DND-41 (cell line): ENCODE data around the gene FGG.

Source experiments
- CTCF ChIP-seq: IDR thresholded peaks from 2 replicates; pipeline ENCODE4 v1.5.1; 2012; ENCODE audit warnings: borderline replicate concordance, low read length, moderate library complexity, mild to moderate bottlenecking; ENCODE audit not compliant: poor library complexity, severe bottlenecking; ENCODE audit errors: extremely low read depth
- EZH2 ChIP-seq: IDR thresholded peaks from 3 replicates; pipeline ENCODE4 v1.6.1; 2012; ENCODE audit warnings: borderline replicate concordance, low read depth, mild to moderate bottlenecking, moderate library complexity, low read length, inconsistent platforms; ENCODE audit not compliant: severe bottlenecking

GRCh38 chr4:154560824-154561231, 51.6 kb downstream of the FGG start:
- TF ChIP-seq CTCF (no peak), EZH2 (no peak)
